ENCODE data around the gene DUSP10. TPM values are rescaled to one million over a fixed set of nuclear protein-coding genes. Genes with fewer than 3 reads are reported as not detected.

DUSP10 gene
- total RNA-seq, 1 donor, result 62.2 TPM

DNA sequence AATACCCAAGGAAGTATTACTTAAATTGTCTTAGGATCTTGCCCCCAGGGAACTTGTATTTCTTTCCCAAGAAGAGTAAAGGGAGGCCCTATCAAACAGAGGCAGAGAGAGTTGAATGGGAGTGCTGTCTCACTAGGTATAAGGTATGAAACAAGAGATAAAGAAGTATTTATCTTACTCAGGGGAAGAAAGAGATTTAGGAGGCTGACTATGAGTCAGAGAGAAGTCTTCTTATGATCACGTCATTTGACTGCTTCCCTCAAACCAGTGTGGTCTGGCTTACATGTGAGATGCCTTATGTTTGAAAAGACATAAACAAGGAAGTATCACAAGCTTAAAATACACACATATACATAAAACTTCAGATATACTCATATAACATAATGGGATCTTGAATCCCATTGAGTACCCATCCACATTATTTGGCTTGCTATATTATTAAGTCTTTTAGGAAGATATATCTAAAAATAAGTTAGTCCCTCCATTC lies 29.6 kb downstream of the DUSP10 start:
- no peaks in the 10 kb centered on the region for H3K36me3 ChIP-seq (ENCODE audit: insufficient read depth, low read length)
- no peaks in the 10 kb centered on the region for H4K20me1 ChIP-seq (ENCODE audit: insufficient read depth, low read length)
- H3K4me3 ChIP-seq (ENCODE audit: insufficient read depth, low read length), result no peak overlapping the region
- peaks cover 47% of the 10 kb centered on the region for H3K4me1 ChIP-seq (ENCODE audit: insufficient read depth, low read length)
- H3K9me3 ChIP-seq (ENCODE audit: low read depth, low read length), result no peaks in the 10 kb centered on the region
- DNase-seq (ENCODE audit: insufficient read length, low spot score, missing footprints), result peak; percentile 30
- peaks cover 92% of the 10 kb centered on the region for H3K79me2 ChIP-seq (ENCODE audit: insufficient read depth, low read length)
- H3K27ac ChIP-seq (ENCODE audit: low read depth, low read length), result peak overlapping the region; percentile 87
- peak overlapping the region; percentile 39 for H3K4me2 ChIP-seq (ENCODE audit: insufficient read depth, low read length)
- no peaks in the 10 kb centered on the region for H3K27me3 ChIP-seq (ENCODE audit: insufficient read depth, low read length)
- TF ChIP-seq, protein P1, sequence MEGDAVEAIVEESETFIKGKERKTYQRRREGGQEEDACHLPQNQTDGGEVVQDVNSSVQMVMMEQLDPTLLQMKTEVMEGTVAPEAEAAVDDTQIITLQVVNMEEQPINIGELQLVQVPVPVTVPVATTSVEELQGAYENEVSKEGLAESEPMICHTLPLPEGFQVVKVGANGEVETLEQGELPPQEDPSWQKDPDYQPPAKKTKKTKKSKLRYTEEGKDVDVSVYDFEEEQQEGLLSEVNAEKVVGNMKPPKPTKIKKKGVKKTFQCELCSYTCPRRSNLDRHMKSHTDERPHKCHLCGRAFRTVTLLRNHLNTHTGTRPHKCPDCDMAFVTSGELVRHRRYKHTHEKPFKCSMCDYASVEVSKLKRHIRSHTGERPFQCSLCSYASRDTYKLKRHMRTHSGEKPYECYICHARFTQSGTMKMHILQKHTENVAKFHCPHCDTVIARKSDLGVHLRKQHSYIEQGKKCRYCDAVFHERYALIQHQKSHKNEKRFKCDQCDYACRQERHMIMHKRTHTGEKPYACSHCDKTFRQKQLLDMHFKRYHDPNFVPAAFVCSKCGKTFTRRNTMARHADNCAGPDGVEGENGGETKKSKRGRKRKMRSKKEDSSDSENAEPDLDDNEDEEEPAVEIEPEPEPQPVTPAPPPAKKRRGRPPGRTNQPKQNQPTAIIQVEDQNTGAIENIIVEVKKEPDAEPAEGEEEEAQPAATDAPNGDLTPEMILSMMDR (IDR thresholded peaks at IDR 0.05; ENCODE audit: extremely low read depth, low read depth, low read length), result no peak
- H2AFZ ChIP-seq (ENCODE audit: low read length), result no peak overlapping the region

DNA sequence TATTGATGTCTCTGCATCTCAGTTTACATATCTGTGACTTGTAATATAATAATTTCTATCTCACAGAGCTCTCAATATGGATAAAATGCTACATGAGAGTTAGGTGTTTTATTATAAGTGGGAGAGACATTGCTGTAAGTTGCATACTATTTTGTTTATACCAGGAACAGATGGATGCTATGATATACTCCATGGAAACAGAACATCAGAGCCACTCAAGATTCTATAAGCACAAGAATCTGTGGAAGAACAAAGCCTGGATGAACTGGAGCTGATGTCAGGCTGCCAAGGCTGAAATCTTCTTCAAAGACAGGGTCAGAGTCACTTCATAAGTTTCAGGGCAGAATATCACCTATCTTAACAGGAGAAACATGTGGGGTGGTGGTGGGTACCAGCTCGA lies 30.2 kb downstream of the DUSP10 start:
- TF ChIP-seq, protein P1 (IDR thresholded peaks at IDR 0.05; ENCODE audit: extremely low read depth, low read depth, low read length), result no peak
- peak overlapping the region; percentile 87 for H3K27ac ChIP-seq (ENCODE audit: low read depth, low read length)
- no peak for DNase-seq (ENCODE audit: insufficient read length, low spot score, missing footprints)
- H2AFZ ChIP-seq (ENCODE audit: low read length), result no peak overlapping the region
- H3K9me3 ChIP-seq (ENCODE audit: low read depth, low read length), result no peaks in the 10 kb centered on the region
- no peaks in the 10 kb centered on the region for H3K27me3 ChIP-seq (ENCODE audit: insufficient read depth, low read length)
- H3K4me3 ChIP-seq (ENCODE audit: insufficient read depth, low read length), result no peak overlapping the region
- peaks cover 90% of the 10 kb centered on the region for H3K79me2 ChIP-seq (ENCODE audit: insufficient read depth, low read length)
- H4K20me1 ChIP-seq (ENCODE audit: insufficient read depth, low read length), result no peaks in the 10 kb centered on the region
- no peaks in the 10 kb centered on the region for H3K36me3 ChIP-seq (ENCODE audit: insufficient read depth, low read length)
- no peak overlapping the region for H3K4me2 ChIP-seq (ENCODE audit: insufficient read depth, low read length)
- peaks cover 42% of the 10 kb centered on the region for H3K4me1 ChIP-seq (ENCODE audit: insufficient read depth, low read length)

DNA sequence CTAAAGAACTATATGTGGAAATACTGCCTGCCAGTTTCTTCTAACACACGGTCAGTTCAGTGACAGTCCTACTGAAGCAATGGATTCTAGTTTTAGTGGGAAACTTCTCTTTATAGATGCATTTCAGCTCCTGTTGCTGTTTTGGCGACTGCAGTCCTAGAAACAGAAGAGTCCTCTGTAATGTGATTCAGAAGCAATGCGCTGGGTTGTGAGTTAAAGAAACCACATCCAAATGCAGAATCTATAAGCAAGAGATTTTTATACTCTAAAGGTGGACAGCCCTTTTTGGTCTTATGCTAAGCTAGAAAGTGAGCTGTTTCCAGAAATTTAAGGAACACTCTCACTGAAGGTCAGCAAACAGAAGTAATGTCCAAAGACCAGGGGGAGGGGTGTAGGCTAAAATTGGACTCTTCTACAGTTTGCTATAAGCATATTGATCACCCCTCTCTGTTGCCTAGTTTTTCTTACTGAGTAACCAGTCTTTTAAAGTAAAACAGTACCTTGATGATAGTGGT lies 30.8 kb downstream of the DUSP10 start:
- no peaks in the 10 kb centered on the region for H3K9me3 ChIP-seq (ENCODE audit: low read depth, low read length)
- TF ChIP-seq, protein P1 (IDR thresholded peaks at IDR 0.05; ENCODE audit: extremely low read depth, low read depth, low read length), result no peak
- peak overlapping the region; percentile 87 for H3K27ac ChIP-seq (ENCODE audit: low read depth, low read length)
- H3K4me1 ChIP-seq (ENCODE audit: insufficient read depth, low read length), result peaks cover 38% of the 10 kb centered on the region
- H4K20me1 ChIP-seq (ENCODE audit: insufficient read depth, low read length), result no peaks in the 10 kb centered on the region
- no peak overlapping the region for H3K4me3 ChIP-seq (ENCODE audit: insufficient read depth, low read length)
- no peak overlapping the region for H2AFZ ChIP-seq (ENCODE audit: low read length)
- H3K79me2 ChIP-seq (ENCODE audit: insufficient read depth, low read length), result peaks cover 89% of the 10 kb centered on the region
- H3K27me3 ChIP-seq (ENCODE audit: insufficient read depth, low read length), result no peaks in the 10 kb centered on the region
- no peaks in the 10 kb centered on the region for H3K36me3 ChIP-seq (ENCODE audit: insufficient read depth, low read length)
- no peak for DNase-seq (ENCODE audit: insufficient read length, low spot score, missing footprints)
- no peak overlapping the region for H3K4me2 ChIP-seq (ENCODE audit: insufficient read depth, low read length)

DNA sequence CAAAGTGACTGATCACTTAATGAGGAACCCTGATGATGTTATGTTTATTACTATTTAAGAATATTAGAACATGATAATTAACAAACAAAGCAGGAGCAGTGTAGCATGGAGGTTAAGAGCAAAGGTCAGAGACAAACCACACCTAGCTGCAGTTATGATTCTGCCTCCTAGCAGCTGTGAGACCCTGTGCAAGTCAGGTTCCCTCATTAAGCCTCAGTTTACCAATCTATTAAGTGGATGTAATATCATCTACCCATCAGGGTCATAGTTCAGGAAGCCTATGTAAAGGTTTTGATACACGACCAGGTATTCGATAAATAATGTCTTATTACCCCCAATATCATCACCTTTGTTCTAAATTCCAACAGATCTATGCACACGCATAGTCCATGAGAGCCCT lies 32.0 kb downstream of the DUSP10 start:
- H4K20me1 ChIP-seq (ENCODE audit: insufficient read depth, low read length), result no peaks in the 10 kb centered on the region
- H3K27me3 ChIP-seq (ENCODE audit: insufficient read depth, low read length), result no peaks in the 10 kb centered on the region
- no peak for DNase-seq (ENCODE audit: insufficient read length, low spot score, missing footprints)
- no peak overlapping the region for H3K4me3 ChIP-seq (ENCODE audit: insufficient read depth, low read length)
- TF ChIP-seq, protein P1 (IDR thresholded peaks at IDR 0.05; ENCODE audit: extremely low read depth, low read depth, low read length), result no peak
- H3K79me2 ChIP-seq (ENCODE audit: insufficient read depth, low read length), result peaks cover 85% of the 10 kb centered on the region
- no peak overlapping the region for H3K4me2 ChIP-seq (ENCODE audit: insufficient read depth, low read length)
- peaks cover 9% of the 10 kb centered on the region for H3K36me3 ChIP-seq (ENCODE audit: insufficient read depth, low read length)
- H3K9me3 ChIP-seq (ENCODE audit: low read depth, low read length), result no peaks in the 10 kb centered on the region
- H3K4me1 ChIP-seq (ENCODE audit: insufficient read depth, low read length), result peaks cover 27% of the 10 kb centered on the region
- no peak overlapping the region for H3K27ac ChIP-seq (ENCODE audit: low read depth, low read length)
- H2AFZ ChIP-seq (ENCODE audit: low read length), result no peak overlapping the region

Measured in osteoblast (primary cell).